ENCODE results near the gene FAM78B.

The FAM78B gene

GRCh38 chr1:166136222-166136621, 30.6 kb downstream of the FAM78B start:
- Histone ChIP-seq H2AFZ (ENCODE audit: low read length) (no peak overlapping the region), H3K9ac (ENCODE audit: low read length) (no peak overlapping the region), H4K20me1 (ENCODE audit: insufficient read depth, low read length) (no peaks in the 10 kb centered on the region)

GRCh38 chr1:166133857-166134256, 32.9 kb downstream of the FAM78B start:
- no peak for TF ChIP-seq EZH2 (IDR thresholded peaks at IDR 0.05; ENCODE audit: borderline replicate concordance, low read length)
- no peaks in the 10 kb centered on the region for H3F3A ChIP-seq (ENCODE audit: insufficient read depth, low read length)
- no peak overlapping the region for H3K4me2 ChIP-seq (ENCODE audit: low read length)

More at GRCh38 chr1:166136222-166136621, 30.6 kb downstream of the FAM78B start:
- TF ChIP-seq CTCF (IDR thresholded peaks at IDR 0.05; ENCODE audit: low read length) (no peak), EZH2 (IDR thresholded peaks at IDR 0.05; ENCODE audit: borderline replicate concordance, low read length) (no peak)
- H3K9me3 ChIP-seq (ENCODE audit: low read length) = no peaks in the 10 kb centered on the region
- H3K36me3 ChIP-seq (ENCODE audit: insufficient read depth, low read length) = no peaks in the 10 kb centered on the region
- H3K27ac ChIP-seq (ENCODE audit: low read depth, low read length, poor library complexity, severe bottlenecking) = no peak overlapping the region
- H3K27me3 ChIP-seq (ENCODE audit: insufficient read depth, low read length) = no peaks in the 10 kb centered on the region
- H3K9me2 ChIP-seq (ENCODE audit: low read depth, low read length) = no peaks in the 10 kb centered on the region
- no peaks in the 10 kb centered on the region for H3K79me2 ChIP-seq (ENCODE audit: insufficient read depth, low read length)
- no peak overlapping the region for H3K4me2 ChIP-seq (ENCODE audit: low read length)
- no peaks in the 10 kb centered on the region for H3K4me1 ChIP-seq (ENCODE audit: insufficient read depth, low read length, severe bottlenecking)
- H3F3A ChIP-seq (ENCODE audit: insufficient read depth, low read length) = no peaks in the 10 kb centered on the region
- H3K4me3 ChIP-seq (ENCODE audit: low read depth, low read length, poor library complexity, severe bottlenecking) = no peak overlapping the region

GRCh38 chr1:166133276-166133841, 33.4 kb downstream of the FAM78B start:
- H3F3A ChIP-seq (ENCODE audit: insufficient read depth, low read length) = no peaks in the 10 kb centered on the region
- H3K4me2 ChIP-seq (ENCODE audit: low read length) = no peak overlapping the region
- no peaks in the 10 kb centered on the region for H3K4me1 ChIP-seq (ENCODE audit: insufficient read depth, low read length, severe bottlenecking)
- no peaks in the 10 kb centered on the region for H3K27me3 ChIP-seq (ENCODE audit: insufficient read depth, low read length)
- H2AFZ ChIP-seq (ENCODE audit: low read length) = no peak overlapping the region
- H3K9ac ChIP-seq (ENCODE audit: low read length) = no peak overlapping the region
- TF ChIP-seq CTCF (IDR thresholded peaks at IDR 0.05; ENCODE audit: low read length) (peak; percentile 48), EZH2 (IDR thresholded peaks at IDR 0.05; ENCODE audit: borderline replicate concordance, low read length) (no peak)
- H3K79me2 ChIP-seq (ENCODE audit: insufficient read depth, low read length) = no peaks in the 10 kb centered on the region
- no peak overlapping the region for H3K4me3 ChIP-seq (ENCODE audit: low read depth, low read length, poor library complexity, severe bottlenecking)
- no peaks in the 10 kb centered on the region for H4K20me1 ChIP-seq (ENCODE audit: insufficient read depth, low read length)
- H3K36me3 ChIP-seq (ENCODE audit: insufficient read depth, low read length) = no peaks in the 10 kb centered on the region
- H3K9me3 ChIP-seq (ENCODE audit: low read length) = no peaks in the 10 kb centered on the region
- no peak overlapping the region for H3K27ac ChIP-seq (ENCODE audit: low read depth, low read length, poor library complexity, severe bottlenecking)
- no peaks in the 10 kb centered on the region for H3K9me2 ChIP-seq (ENCODE audit: low read depth, low read length)

More at GRCh38 chr1:166133857-166134256, 32.9 kb downstream of the FAM78B start:
- Histone ChIP-seq H3K36me3 (ENCODE audit: insufficient read depth, low read length) (no peaks in the 10 kb centered on the region), H3K79me2 (ENCODE audit: insufficient read depth, low read length) (no peaks in the 10 kb centered on the region), H4K20me1 (ENCODE audit: insufficient read depth, low read length) (no peaks in the 10 kb centered on the region), H3K4me1 (ENCODE audit: insufficient read depth, low read length, severe bottlenecking) (no peaks in the 10 kb centered on the region), H2AFZ (ENCODE audit: low read length) (no peak overlapping the region), H3K27me3 (ENCODE audit: insufficient read depth, low read length) (no peaks in the 10 kb centered on the region), H3K27ac (ENCODE audit: low read depth, low read length, poor library complexity, severe bottlenecking) (no peak overlapping the region), H3K4me3 (ENCODE audit: low read depth, low read length, poor library complexity, severe bottlenecking) (no peak overlapping the region), H3K9ac (ENCODE audit: low read length) (no peak overlapping the region), H3K9me2 (ENCODE audit: low read depth, low read length) (no peaks in the 10 kb centered on the region), H3K9me3 (ENCODE audit: low read length) (no peaks in the 10 kb centered on the region)

- no peaks in the 10 kb centered on the region for H3K4me1 ChIP-seq (ENCODE audit: insufficient read depth, low read length, severe bottlenecking)
- no peaks in the 10 kb centered on the region for H3F3A ChIP-seq (ENCODE audit: insufficient read depth, low read length)
- H3K79me2 ChIP-seq (ENCODE audit: insufficient read depth, low read length) = no peaks in the 10 kb centered on the region
- no peaks in the 10 kb centered on the region for H4K20me1 ChIP-seq (ENCODE audit: insufficient read depth, low read length)
- H3K4me2 ChIP-seq (ENCODE audit: low read length) = no peak overlapping the region
- no peak overlapping the region for H3K9ac ChIP-seq (ENCODE audit: low read length)
- H3K27me3 ChIP-seq (ENCODE audit: insufficient read depth, low read length) = no peaks in the 10 kb centered on the region
- no peaks in the 10 kb centered on the region for H3K36me3 ChIP-seq (ENCODE audit: insufficient read depth, low read length)
- H3K4me3 ChIP-seq (ENCODE audit: low read depth, low read length, poor library complexity, severe bottlenecking) = no peak overlapping the region
- H3K9me2 ChIP-seq (ENCODE audit: low read depth, low read length) = no peaks in the 10 kb centered on the region
- H2AFZ ChIP-seq (ENCODE audit: low read length) = no peak overlapping the region
- no peak overlapping the region for H3K27ac ChIP-seq (ENCODE audit: low read depth, low read length, poor library complexity, severe bottlenecking)
- no peaks in the 10 kb centered on the region for H3K9me3 ChIP-seq (ENCODE audit: low read length)
- no peak for TF ChIP-seq CTCF (IDR thresholded peaks at IDR 0.05; ENCODE audit: low read length)
- no peak for TF ChIP-seq EZH2 (IDR thresholded peaks at IDR 0.05; ENCODE audit: borderline replicate concordance, low read length)
These were observed 34.3 kb downstream of the FAM78B start for GRCh38 chr1:166132496-166132895.

All from OCI-LY1 (cell line).